Fibroblast of lung (primary cell): Measurements from ENCODE around the gene MND1. TPM values are rescaled to one million over a fixed set of nuclear protein-coding genes. Genes with fewer than 3 reads are reported as not detected.

Source experiments
- DNase-seq, 2 donors: peaks; one replicate each; pipeline versions ENCODE4 v3.0.0 to v3.0.0-alpha.2; 2010; ENCODE audit warnings: low read depth in 2 of 2
- H2AFZ ChIP-seq: 2 replicates; pipeline ENCODE4 v1.5.1; 2012; ENCODE audit warnings: low read length, control low read depth, inconsistent platforms
- H3K27ac ChIP-seq: 2 replicates; pipeline ENCODE4 v1.5.1; 2011; ENCODE audit warnings: low read length, control low read depth; ENCODE audit not compliant: insufficient read depth
- H3K27me3 ChIP-seq: 2 replicates; pipeline ENCODE4 v1.5.1; 2011; ENCODE audit warnings: mild to moderate bottlenecking, low read length; ENCODE audit not compliant: control insufficient read depth, insufficient read depth
- H3K36me3 ChIP-seq: 2 replicates; pipeline ENCODE4 v1.5.1; 2011; ENCODE audit warnings: low read length; ENCODE audit not compliant: control insufficient read depth, insufficient read depth
- H3K4me1 ChIP-seq: 2 replicates; pipeline ENCODE4 v1.5.1; 2011; ENCODE audit warnings: low read length; ENCODE audit not compliant: control insufficient read depth, insufficient read depth; ENCODE audit errors: extremely low read depth
- H3K4me2 ChIP-seq: 2 replicates; pipeline ENCODE4 v1.5.1; 2011; ENCODE audit warnings: low read length, control low read depth; ENCODE audit not compliant: insufficient read depth; ENCODE audit errors: extremely low read depth
- H3K4me3 ChIP-seq, 4 experiments: fragments of 200-600 bp in 1 of 4; sonication (generic) in 1 of 4; replicated peaks in 1 of 4; 2 replicates each; pipeline ENCODE4 v1.5.1; 2011 to 2016; ENCODE audit warnings: low read length in 4 of 4, low read depth in 3 of 4, mild to moderate bottlenecking in 3 of 4, control low read depth in 2 of 4, inconsistent platforms in 1 of 4, mixed read lengths in 1 of 4; ENCODE audit not compliant: insufficient read depth in 1 of 4; ENCODE audit errors: control extremely low read depth in 1 of 4
- H3K79me2 ChIP-seq: 2 replicates; pipeline ENCODE4 v1.5.1; 2012; ENCODE audit warnings: mild to moderate bottlenecking, low read length, inconsistent platforms; ENCODE audit not compliant: control insufficient read depth, insufficient read depth
- H3K9ac ChIP-seq: 2 replicates; pipeline ENCODE4 v1.5.1; 2011; ENCODE audit warnings: mild to moderate bottlenecking, low read length, control low read depth; ENCODE audit not compliant: insufficient read depth
- H3K9me3 ChIP-seq: 2 replicates; pipeline ENCODE4 v1.5.1; 2012; ENCODE audit warnings: low read depth, low read length; ENCODE audit not compliant: control insufficient read depth, insufficient read depth
- H4K20me1 ChIP-seq: 2 replicates; pipeline ENCODE4 v1.5.1; 2011; ENCODE audit warnings: low read length; ENCODE audit not compliant: control insufficient read depth, insufficient read depth; ENCODE audit errors: extremely low read depth
- EZH2 ChIP-seq: IDR thresholded peaks from 2 replicates; pipeline ENCODE4 v1.5.1; 2012; ENCODE audit warnings: low read length, control low read depth, mild to moderate bottlenecking; ENCODE audit errors: missing control alignments
- polyA plus RNA-seq, 2 donors: library from polyadenylated mRNA; depleted of rRNA in 1 of 2; stranded (reverse) in 1 of 2; unstranded in 1 of 2; fragments of >200 nt; gene quantifications; 2 replicates each; pipeline ENCODE4 v1.2.1, GENCODE V29; 2011 to 2012; ENCODE audit warnings: missing spikeins in 1 of 2
- total RNA-seq: library from RNA; depleted of rRNA; stranded (reverse); fragments of >200 nt; gene quantifications from 2 replicates; pipeline ENCODE4 v1.2.1, GENCODE V29; 2014
- TF ChIP-seq, protein P1 (sequence below), 2 donors: IDR thresholded peaks in 1 of 2; conservative IDR thresholded peaks in 1 of 2; 1 replicate in 1 of 2; 2 replicates in 1 of 2; pipeline ENCODE4 v1.5.1; 2011 to 2012; ENCODE audit warnings: low read length in 2 of 2, control low read depth in 1 of 2, inconsistent platforms in 1 of 2, low read depth in 1 of 2, mild to moderate bottlenecking in 1 of 2

MND1 gene
- total and polyA plus RNA-seq, 2 donors (not counting 1 experiment from before 2014, with no cell fraction given) = 2.2 to 5.8 TPM

DNA sequence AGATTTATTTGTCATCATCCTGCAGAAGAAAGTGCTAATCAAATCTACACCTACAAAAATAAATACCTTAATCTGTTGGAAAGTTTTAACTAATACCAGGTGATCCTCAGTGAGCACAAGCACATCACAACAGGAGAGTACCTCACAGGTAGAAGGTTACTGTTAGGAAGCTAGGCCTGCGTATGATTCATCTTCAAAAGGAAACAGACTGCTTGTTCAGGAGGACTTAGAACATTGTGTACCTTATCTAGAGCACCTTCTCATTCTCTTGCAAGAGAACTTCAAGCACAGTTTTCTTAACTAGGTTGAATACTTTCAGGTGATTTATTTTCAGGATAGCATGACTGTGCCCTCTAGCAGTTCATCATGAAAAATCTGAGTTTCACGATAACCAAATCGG is 54.2 kb downstream of the MND1 start:
- H3K4me2 ChIP-seq = no peak overlapping the region
- no peak for DNase-seq
- H3K9me3 ChIP-seq = no peaks in the 10 kb centered on the region
- no peak for TF ChIP-seq EZH2
- TF ChIP-seq, protein P1, sequence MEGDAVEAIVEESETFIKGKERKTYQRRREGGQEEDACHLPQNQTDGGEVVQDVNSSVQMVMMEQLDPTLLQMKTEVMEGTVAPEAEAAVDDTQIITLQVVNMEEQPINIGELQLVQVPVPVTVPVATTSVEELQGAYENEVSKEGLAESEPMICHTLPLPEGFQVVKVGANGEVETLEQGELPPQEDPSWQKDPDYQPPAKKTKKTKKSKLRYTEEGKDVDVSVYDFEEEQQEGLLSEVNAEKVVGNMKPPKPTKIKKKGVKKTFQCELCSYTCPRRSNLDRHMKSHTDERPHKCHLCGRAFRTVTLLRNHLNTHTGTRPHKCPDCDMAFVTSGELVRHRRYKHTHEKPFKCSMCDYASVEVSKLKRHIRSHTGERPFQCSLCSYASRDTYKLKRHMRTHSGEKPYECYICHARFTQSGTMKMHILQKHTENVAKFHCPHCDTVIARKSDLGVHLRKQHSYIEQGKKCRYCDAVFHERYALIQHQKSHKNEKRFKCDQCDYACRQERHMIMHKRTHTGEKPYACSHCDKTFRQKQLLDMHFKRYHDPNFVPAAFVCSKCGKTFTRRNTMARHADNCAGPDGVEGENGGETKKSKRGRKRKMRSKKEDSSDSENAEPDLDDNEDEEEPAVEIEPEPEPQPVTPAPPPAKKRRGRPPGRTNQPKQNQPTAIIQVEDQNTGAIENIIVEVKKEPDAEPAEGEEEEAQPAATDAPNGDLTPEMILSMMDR (conservative IDR thresholded peaks at IDR 0.05 in 1 of 2, IDR thresholded peaks at IDR 0.05 in 1 of 2; ENCODE audit: low read depth in 1 of 2, low read length in 2 of 2) = no peak
- no peaks in the 10 kb centered on the region for H3K79me2 ChIP-seq
- no peak overlapping the region for H2AFZ ChIP-seq
- no peaks in the 10 kb centered on the region for H3K36me3 ChIP-seq
- no peak overlapping the region for H3K9ac ChIP-seq
- H3K27me3 ChIP-seq = no peaks in the 10 kb centered on the region
- no peaks in the 10 kb centered on the region for H4K20me1 ChIP-seq
- H3K4me1 ChIP-seq = no peaks in the 10 kb centered on the region
- no peak overlapping the region for H3K4me3 ChIP-seq
- no peak overlapping the region for H3K27ac ChIP-seq

DNA sequence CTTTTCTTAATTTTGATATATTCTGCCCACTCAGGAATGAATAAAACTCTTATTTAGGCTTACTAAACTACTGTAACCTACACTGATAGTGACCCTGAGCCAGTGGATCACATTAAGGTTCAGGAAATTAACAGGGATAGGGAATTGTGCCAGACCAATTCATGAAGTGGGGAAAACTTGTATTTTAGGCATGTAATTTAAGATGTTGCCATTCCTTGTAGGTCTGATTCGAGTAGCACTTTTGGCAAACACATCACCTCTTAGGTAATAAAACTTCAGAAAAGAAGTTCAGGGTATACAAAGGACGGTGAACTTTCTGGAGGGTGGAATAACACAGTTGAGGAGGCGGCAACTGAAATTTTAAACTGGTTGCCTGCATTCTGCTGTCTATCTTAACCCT is 54.9 kb downstream of the MND1 start:
- Histone ChIP-seq H2AFZ (no peak overlapping the region), H3K79me2 (no peaks in the 10 kb centered on the region)
- DNase-seq = no peak

DNA sequence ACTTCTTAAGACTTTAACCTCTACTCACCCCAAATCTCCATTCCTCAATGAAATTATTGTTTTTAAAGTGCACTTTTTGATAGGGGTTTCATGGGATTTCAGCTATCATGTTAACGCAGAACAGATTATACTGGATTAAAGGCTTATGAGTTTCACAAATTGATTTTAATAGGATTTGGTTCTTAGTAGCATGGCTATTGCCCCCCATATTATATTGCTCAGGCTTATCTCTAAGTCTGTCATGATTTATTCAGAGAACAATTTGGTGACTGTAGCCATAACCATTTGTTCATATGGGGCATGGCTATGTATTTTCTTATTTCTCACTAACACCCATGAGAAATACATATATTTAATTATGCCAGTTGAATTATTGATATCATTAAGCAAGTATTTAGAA is 57.0 kb downstream of the MND1 start:
- H3K9me3 ChIP-seq = no peaks in the 10 kb centered on the region
- no peaks in the 10 kb centered on the region for H3K4me1 ChIP-seq
- no peaks in the 10 kb centered on the region for H3K79me2 ChIP-seq
- H3K9ac ChIP-seq = no peak overlapping the region
- no peak for DNase-seq
- no peak for TF ChIP-seq EZH2
- TF ChIP-seq, protein P1 (conservative IDR thresholded peaks at IDR 0.05 in 1 of 2, IDR thresholded peaks at IDR 0.05 in 1 of 2; ENCODE audit: low read depth in 1 of 2, low read length in 2 of 2) = no peak
- H3K27me3 ChIP-seq = no peaks in the 10 kb centered on the region
- H4K20me1 ChIP-seq = no peaks in the 10 kb centered on the region
- H3K4me3 ChIP-seq = no peak overlapping the region
- H3K4me2 ChIP-seq = no peak overlapping the region
- no peak overlapping the region for H3K27ac ChIP-seq
- H2AFZ ChIP-seq = no peak overlapping the region
- H3K36me3 ChIP-seq = no peaks in the 10 kb centered on the region

More for the DNA sequence above, 54.9 kb downstream of the MND1 start:
- Histone ChIP-seq H3K4me2 (no peak overlapping the region), H3K4me3 (no peak overlapping the region), H3K27ac (no peak overlapping the region), H3K27me3 (no peaks in the 10 kb centered on the region), H4K20me1 (no peaks in the 10 kb centered on the region), H3K36me3 (no peaks in the 10 kb centered on the region), H3K9ac (no peak overlapping the region), H3K9me3 (no peaks in the 10 kb centered on the region), H3K4me1 (no peaks in the 10 kb centered on the region)
- no peak for TF ChIP-seq EZH2
- TF ChIP-seq, protein P1 (conservative IDR thresholded peaks at IDR 0.05 in 1 of 2, IDR thresholded peaks at IDR 0.05 in 1 of 2; ENCODE audit: low read depth in 1 of 2, low read length in 2 of 2) = no peak
